ENCODE results near the gene INPP5B.
"Not testable (repeated sequence)": the region's sequence is repeated elsewhere in the genome, so short reads cannot be mapped to it uniquely, and the experiment has no call there.

INPP5B gene

GRCh38 chr1:37947364-37947763 is 511 bp upstream of the INPP5B start:
- no peak for DNase-seq

- no peak for DNase-seq
Measured at GRCh38 chr1:37945743-37946702, 830 bp downstream of the INPP5B start.

- DNase-seq, result no peak
Measured at GRCh38 chr1:37945251-37945650, 1.6 kb downstream of the INPP5B start.

- DNase-seq, result no peak
Measured at GRCh38 chr1:37944816-37945215, 2.0 kb downstream of the INPP5B start.

DNA sequence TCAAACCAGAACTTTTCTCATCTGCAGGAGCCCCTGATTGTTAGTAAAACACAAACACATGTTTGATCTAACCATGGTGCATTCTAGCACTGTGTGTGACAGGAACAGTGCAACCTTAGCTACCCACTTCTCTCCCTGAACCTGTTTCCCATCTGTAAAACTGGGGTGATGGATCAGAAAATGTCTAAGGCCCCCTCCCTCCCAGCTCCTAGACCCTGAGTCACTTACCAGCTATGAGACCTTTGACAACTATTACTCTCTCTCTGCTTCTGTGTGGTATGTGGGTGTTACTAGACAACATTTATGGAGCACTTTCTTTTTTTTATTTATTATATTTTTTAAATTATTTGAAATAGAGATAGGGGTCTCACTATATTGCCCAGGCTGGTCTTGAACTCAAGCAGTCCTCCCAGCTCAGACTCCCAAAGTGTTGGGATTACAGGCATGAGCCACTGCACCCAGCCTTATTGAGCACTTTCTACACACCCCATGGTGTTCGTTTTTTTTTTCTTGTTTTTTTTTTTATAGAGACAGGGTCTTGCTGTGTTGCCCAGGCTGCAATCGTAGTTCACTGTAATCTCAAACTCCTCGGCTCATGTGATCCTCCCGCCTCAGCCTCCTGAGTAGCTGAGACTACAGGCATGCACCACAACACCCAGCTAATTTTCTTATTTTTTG is 2.6 kb downstream of the INPP5B start:
- no peak for DNase-seq

GRCh38 chr1:37940299-37940947 is 6.4 kb downstream of the INPP5B start:
- DNase-seq, result no peak

- DNase-seq, result not testable (repeated sequence)
Measured at GRCh38 chr1:37936760-37937159, 10.1 kb downstream of the INPP5B start.

- no peak for DNase-seq
Measured at GRCh38 chr1:37932759-37933158, 14.1 kb downstream of the INPP5B start.

GRCh38 chr1:37931361-37932158 is 15.3 kb downstream of the INPP5B start:
- peak; percentile 97 for DNase-seq

DNA sequence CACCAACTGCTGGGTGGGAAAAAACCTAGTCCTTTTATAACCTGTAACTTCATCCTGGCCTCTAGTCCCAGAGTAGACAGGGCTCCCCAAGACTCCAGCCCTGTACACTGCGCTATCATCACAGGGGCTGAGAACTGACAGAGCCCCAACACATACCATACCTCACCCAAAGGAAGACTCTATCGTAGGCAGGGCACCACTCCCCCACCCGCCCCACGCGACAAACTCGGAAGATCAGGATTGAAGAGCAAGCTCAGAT is 15.8 kb downstream of the INPP5B start:
- DNase-seq, result peak; percentile 11

GRCh38 chr1:37930246-37931101 is 16.4 kb downstream of the INPP5B start:
- DNase-seq, result peak; percentile 34

DNA sequence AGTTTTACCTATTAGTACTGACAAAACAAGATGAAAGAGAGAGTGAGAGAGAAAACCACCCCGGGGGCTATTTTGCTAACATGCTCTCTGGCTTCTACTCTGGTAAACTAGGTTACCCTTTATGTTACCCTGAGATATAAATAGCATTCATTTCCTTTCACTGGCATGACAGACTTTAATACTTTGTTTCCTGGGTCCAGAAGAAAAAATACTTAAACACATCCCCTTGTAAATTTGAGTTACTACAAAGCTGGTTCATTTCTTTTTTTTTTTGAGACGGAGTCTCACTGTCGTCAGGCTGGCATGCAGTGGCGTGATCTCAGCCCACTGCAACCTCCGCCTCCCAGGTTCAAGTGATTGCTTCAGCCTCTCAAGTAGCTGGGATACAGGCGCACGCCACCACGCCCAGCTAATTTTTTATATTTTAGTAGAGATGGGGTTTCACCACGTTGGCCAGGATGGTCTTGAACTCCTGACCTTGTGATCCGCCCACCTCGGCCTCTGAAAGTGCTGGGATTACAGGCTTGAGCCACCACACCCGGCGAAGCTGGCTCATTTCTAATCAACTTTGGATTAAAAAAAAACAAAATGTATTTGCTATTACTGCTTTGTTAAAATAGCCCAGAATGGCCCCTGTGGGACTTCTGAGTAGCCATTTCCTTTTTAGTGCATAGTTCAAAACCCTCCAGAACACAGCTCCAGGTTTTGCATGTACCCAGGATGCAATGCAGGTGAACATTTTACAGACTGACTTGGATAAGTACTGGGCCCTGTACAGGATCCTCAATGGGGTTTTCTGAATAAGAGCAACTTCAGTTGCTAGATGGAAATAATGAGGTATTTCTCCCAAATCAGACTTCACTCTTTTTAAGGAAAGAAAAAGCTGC is 20.6 kb downstream of the INPP5B start:
- DNase-seq, result peak; percentile 19

DNA sequence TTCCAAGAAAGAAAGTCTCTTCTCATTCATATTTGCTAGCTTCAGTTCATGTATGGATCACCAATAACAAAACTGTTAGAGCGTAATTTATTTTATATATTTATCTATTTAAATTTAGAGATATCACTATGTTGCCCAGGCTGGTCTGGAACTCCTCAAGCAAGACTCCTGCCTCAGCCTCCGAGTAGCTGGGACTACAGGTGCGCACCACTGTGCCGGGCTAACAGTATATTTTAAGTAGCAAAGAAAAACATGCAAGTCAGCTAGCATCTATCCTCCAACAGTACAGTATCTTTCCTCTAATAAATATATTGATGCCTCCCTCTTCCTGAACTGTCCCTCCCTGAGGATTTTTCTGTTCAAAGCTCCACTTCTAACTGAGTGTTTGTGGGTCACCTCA is 21.5 kb downstream of the INPP5B start:
- DNase-seq, result no peak

DNA sequence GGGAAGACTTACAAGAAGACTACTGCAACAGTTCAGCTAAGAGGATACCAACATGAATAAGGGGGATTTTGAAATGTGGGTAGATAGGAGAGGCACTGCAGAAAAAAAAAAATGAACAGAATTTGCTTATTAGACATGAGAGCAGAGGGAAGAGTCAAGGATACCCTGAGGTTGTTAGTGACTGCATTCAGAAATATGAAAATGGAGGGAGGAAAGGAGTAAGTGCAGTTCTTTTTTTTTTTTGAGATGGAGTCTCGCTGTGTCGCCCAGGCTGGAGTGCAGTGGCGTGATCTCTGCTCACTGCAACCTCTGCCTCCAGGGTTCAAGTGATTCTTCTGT is 23.3 kb downstream of the INPP5B start:
- DNase-seq, result no peak

GRCh38 chr1:37922767-37923550 is 23.9 kb downstream of the INPP5B start:
- DNase-seq, result peak; percentile 41

- peak; percentile 16 for DNase-seq
Measured at GRCh38 chr1:37919277-37919676, 27.6 kb downstream of the INPP5B start.

- DNase-seq, result no peak
Measured at GRCh38 chr1:37915476-37916093, 31.3 kb downstream of the INPP5B start.

DNA sequence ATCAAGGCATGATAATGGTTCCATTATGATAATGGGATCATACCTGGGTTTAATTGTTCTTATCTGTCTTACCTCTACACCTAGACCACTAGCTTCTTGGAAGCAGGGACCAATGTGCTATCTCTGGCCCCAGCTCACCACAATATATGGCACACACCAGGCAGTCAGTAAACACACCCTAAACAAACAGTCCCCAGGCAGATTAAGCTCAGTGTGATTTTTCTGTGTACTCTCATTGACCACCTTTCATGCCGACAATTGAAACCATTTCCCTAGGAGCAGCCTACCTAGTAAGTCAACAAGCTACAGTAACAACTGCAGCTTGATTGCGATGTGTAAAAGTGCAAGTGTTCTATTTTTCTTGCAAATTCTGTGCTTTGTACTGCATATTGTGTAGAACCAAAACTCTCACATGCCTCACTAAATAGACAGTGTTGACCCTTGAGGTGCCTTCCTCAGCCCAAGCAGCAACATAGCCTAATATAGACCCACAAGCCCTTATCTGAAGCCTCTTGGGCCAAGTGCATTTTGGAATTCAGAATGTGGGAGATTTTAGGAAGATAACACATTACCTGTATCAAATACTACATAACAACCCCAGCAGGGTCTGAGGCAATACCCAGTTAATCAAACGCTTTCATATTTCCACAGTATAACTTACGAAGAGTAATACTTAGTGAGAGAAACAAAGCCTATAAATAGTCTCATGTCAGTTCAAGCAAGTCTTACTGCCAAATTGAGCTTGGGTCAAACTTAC is 32.0 kb downstream of the INPP5B start:
- no peak for DNase-seq

- not testable (repeated sequence) for DNase-seq
Measured at GRCh38 chr1:37911478-37911877, 35.4 kb downstream of the INPP5B start.
